Ovary (tissue), 9 donors: ENCODE results near the gene BMAL2. TPM values are rescaled to one million over a fixed set of nuclear protein-coding genes. Genes with fewer than 3 reads are reported as not detected.

Experiments used
- DNase-seq, 5 donors: peaks; one replicate each; pipeline ENCODE4 v3.0.0-alpha.2; 2019 to 2020
- H3K27ac ChIP-seq, 2 donors: fragments of 200-600 bp; one replicate each; pipeline versions ENCODE4 v1.5.1 to v1.8.0; 2019 to 2022
- H3K27me3 ChIP-seq: fragments of 200-600 bp; one replicate; pipeline ENCODE4 v1.8.0; 2022
- H3K36me3 ChIP-seq: fragments of 200-600 bp; sonication (generic); one replicate; pipeline ENCODE4 v1.5.1; 2019
- H3K4me1 ChIP-seq: one replicate; pipeline ENCODE4 v1.8.1; 2013; ENCODE audit warnings: mild to moderate bottlenecking, moderate library complexity; ENCODE audit not compliant: insufficient read depth
- H3K4me3 ChIP-seq: fragments of 200-600 bp; sonication (generic); one replicate; pipeline ENCODE4 v1.5.1; 2017
- H3K9me3 ChIP-seq, 2 donors: fragments of 200-600 bp in 1 of 2; sonication (generic) in 1 of 2; one replicate each; pipeline versions ENCODE4 v1.5.1 to v1.8.1; 2013 to 2019; ENCODE audit warnings: mild to moderate bottlenecking in 1 of 2, moderate library complexity in 1 of 2
- CTCF ChIP-seq, 3 donors: fragments of 450-650 bp in 2 of 3; fragments of 200-600 bp in 1 of 3; IDR thresholded peaks; one replicate each; pipeline versions ENCODE4 v1.5.1 to v1.8.0; 2016 to 2022; ENCODE audit warnings: antibody characterized with exemption in 3 of 3, mild to moderate bottlenecking in 1 of 3
- EP300 ChIP-seq: sonication (generic); formaldehyde crosslinking; IDR thresholded peaks from one replicate; pipeline ENCODE4 v1.6.1; 2017; ENCODE audit warnings: antibody characterized with exemption
- POLR2A ChIP-seq: fragments of 450-650 bp; IDR thresholded peaks from one replicate; pipeline ENCODE4 v1.6.1; 2017; ENCODE audit warnings: antibody characterized with exemption, mild to moderate bottlenecking, moderate library complexity
- WGBS, 3 donors: extraction: QIAGEN DNeasy Blood & Tissue Kit in 1 of 3; methylation state at CpG; one replicate each; pipeline versions ENCODE4 v1.1.5 to v1.1.7; 2013 to 2017; 5-methylcytosine and 5-hydroxymethylcytosine counted together
- intact Hi-C, 4 donors: fragments of 100-400 bp; cut with DNase I; formaldehyde crosslinking; loops; one replicate each; pipeline versions ENCODE4 v1.11.0 to v1.15.1; 2022 to 2023
- polyA plus RNA-seq, 2 donors: library from polyadenylated mRNA; stranded (reverse); fragments of 200-250 nt in 1 of 2; fragments of 350-450 nt in 1 of 2; fragmentation: Illumina TruSeq in 1 of 2; extraction: RNeasy Lipid Tissue Mini Kit (QIAGEN cat#74804) in 1 of 2; gene quantifications; one replicate each; pipeline ENCODE4 v1.2.3, GENCODE V29; 2013 to 2014
- total RNA-seq, 7 donors: library from RNA; depleted of rRNA in 2 of 7; stranded (reverse); fragments of >200 nt in 2 of 7; fragmentation: NEBNext Ultra II Directional in 3 of 7; extraction: Animal tissue kit (Norgen Biotek cat#: 25700) in 3 of 7; gene quantifications; one replicate each; pipeline versions ENCODE4 v1.1.0 to v1.2.4, GENCODE V29; 2016 to 2023
- donor health status: DM: no; HTN: no; CAD: no; lungs with moderate emphysema.
- donor health status: DM: no; HTN: no; CAD: no.
- donor health status: Bipolar disorder and iron deficiency.
- donor health status: DM: yes; HTN: yes; CAD: no.
- donor health status: DM: no; HTN: no; CAD: no.
- donor health status: DM: yes; HTN: yes; CAD: no.

Gene BMAL2
- total and polyA plus RNA-seq, 9 donors: 0.13 to 3.0 (median 0.87) TPM

GRCh38 chr12:27300226-27300625 is 32.4 kb upstream of the BMAL2 start:
- TF ChIP-seq EP300 (no peak), POLR2A (no peak), CTCF (IDR thresholded peaks at IDR 0.05) (no peak)
- Histone ChIP-seq H3K4me1 (no peaks in the 10 kb centered on the region), H3K36me3 (no peaks in the 10 kb centered on the region), H3K27ac (no peak overlapping the region), H3K9me3 (no peaks in the 10 kb centered on the region), H3K27me3 (no peaks in the 10 kb centered on the region), H3K4me3 (no peak overlapping the region)
- DNase-seq: no peak
- intact Hi-C loops: loop anchor here in 2 of 4 donors (10.0 kb wide), 3 partner anchors 275 to 445 kb away; partner anchors contain the start of genes MED21 (in 1 of the 2) and TM7SF3 (in 1 of the 2)

- no peaks in the 10 kb centered on the region for H3K27me3 ChIP-seq
- no peaks in the 10 kb centered on the region for H3K36me3 ChIP-seq
- TF ChIP-seq EP300 (no peak), POLR2A (no peak), CTCF (IDR thresholded peaks at IDR 0.05) (no peak)
- no peaks in the 10 kb centered on the region for H3K9me3 ChIP-seq
- no peak overlapping the region for H3K27ac ChIP-seq
- no peaks in the 10 kb centered on the region for H3K4me1 ChIP-seq
- no peak overlapping the region for H3K4me3 ChIP-seq
- WGBS, 3 donors: 56 to 67% (median 57%) methylated on average over 3 of the region's 3 CpGs
- intact Hi-C loops: loop anchor here in 2 of 4 donors (10.0 kb wide), 3 partner anchors 279 to 449 kb away; partner anchors contain the start of genes MED21 (in 1 of the 2) and TM7SF3 (in 1 of the 2)
- DNase-seq: no peak
Observed at GRCh38 chr12:27303139-27304111, 29.2 kb upstream of the BMAL2 start.

GRCh38 chr12:27304856-27305255 is 27.8 kb upstream of the BMAL2 start:
- no peak for DNase-seq
- H3K9me3 ChIP-seq: no peaks in the 10 kb centered on the region
- intact Hi-C loops: loop anchor here in 2 of 4 donors (10.0 kb wide), 3 partner anchors 280 to 450 kb away; partner anchors contain the start of genes MED21 (in 1 of the 2) and TM7SF3 (in 1 of the 2)
- no peak overlapping the region for H3K27ac ChIP-seq
- no peaks in the 10 kb centered on the region for H3K36me3 ChIP-seq
- H3K4me1 ChIP-seq: no peaks in the 10 kb centered on the region
- H3K4me3 ChIP-seq: no peak overlapping the region
- TF ChIP-seq EP300 (no peak), POLR2A (no peak), CTCF (IDR thresholded peaks at IDR 0.05) (no peak)
- 78 to 91% (median 84%) methylated on average over 1 of the region's 1 CpG for WGBS, 3 donors
- no peaks in the 10 kb centered on the region for H3K27me3 ChIP-seq

- 38 to 45% (median 45%) methylated on average over 1 of the region's 1 CpG for WGBS, 3 donors
- no peaks in the 10 kb centered on the region for H3K9me3 ChIP-seq
- intact Hi-C loops: loop anchor here in 2 of 4 donors (10.0 kb wide), 3 partner anchors 281 to 451 kb away; partner anchors contain the start of genes MED21 (in 1 of the 2) and TM7SF3 (in 1 of the 2)
- H3K4me1 ChIP-seq: no peaks in the 10 kb centered on the region
- H3K4me3 ChIP-seq: no peak overlapping the region
- no peak overlapping the region for H3K27ac ChIP-seq
- DNase-seq: no peak
- H3K36me3 ChIP-seq: no peaks in the 10 kb centered on the region
- H3K27me3 ChIP-seq: no peaks in the 10 kb centered on the region
- peak in 2 of 3 donors; percentile 27 to 55 for TF ChIP-seq CTCF (IDR thresholded peaks at IDR 0.05)
- TF ChIP-seq EP300: no peak
Observed at GRCh38 chr12:27305673-27306456, 26.8 kb upstream of the BMAL2 start.
